ENCODE results near the gene GAREM1. TPM values are rescaled to one million over a fixed set of nuclear protein-coding genes. Genes with fewer than 3 reads are reported as not detected.

Gene GAREM1
- total and polyA plus RNA-seq, 2 of the 8 experiments (the other 6 are each of a cell fraction or from before 2014, with no cell fraction given), result 3.6 to 9.2 TPM

GRCh38 chr18:32275221-32275620 lies 195.5 kb downstream of the GAREM1 start:
- no peak overlapping the region for H3K56ac ChIP-seq (replicated peaks; ENCODE audit: insufficient read length, low read depth, low read length)
- TF ChIP-seq CTBP2 (IDR thresholded peaks at IDR 0.05; ENCODE audit: borderline replicate concordance, insufficient read depth, insufficient read length, low read length) (no peak), GTF2F1 (IDR thresholded peaks at IDR 0.05; ENCODE audit: borderline replicate concordance, low read depth, low read length) (no peak), NANOG (IDR thresholded peaks at IDR 0.05; ENCODE audit: insufficient read depth, low read depth, low read length, poor library complexity, severe bottlenecking) (no peak), CREB1 (IDR thresholded peaks at IDR 0.05) (no peak)
- no peak overlapping the region for H3K9ac ChIP-seq (replicated peaks in 1 of 4; ENCODE audit: extremely low read depth in 1 of 4, low read depth in 3 of 4, low read length in 3 of 4)
- no peaks in the 10 kb centered on the region for H3K27me3 ChIP-seq (replicated peaks in 1 of 4; ENCODE audit: control insufficient read depth in 3 of 4, extremely low read depth in 1 of 4, insufficient read depth in 3 of 4, low read length in 3 of 4)
- no peak overlapping the region for H2AK5ac ChIP-seq (ENCODE audit: low read depth, low read length)
- H3K18ac ChIP-seq (ENCODE audit: extremely low read depth, low read length), result no peak overlapping the region
- no peak overlapping the region for H3K14ac ChIP-seq (ENCODE audit: insufficient read length)
- H4K91ac ChIP-seq (replicated peaks; ENCODE audit: insufficient read length, low read length), result no peak overlapping the region
- H2AFZ ChIP-seq (ENCODE audit: low read length), result no peak overlapping the region
- H2BK5ac ChIP-seq (ENCODE audit: low read depth, low read length), result no peak overlapping the region
- H2BK15ac ChIP-seq (ENCODE audit: low read length), result peak overlapping the region; percentile 54; the same call in 1 of the 2 replicates
- no peak overlapping the region for H3K4me2 ChIP-seq (ENCODE audit: insufficient read depth in 1 of 2, low read depth in 2 of 2, low read length in 2 of 2)
- no peak overlapping the region for H2BK12ac ChIP-seq (ENCODE audit: low read depth, low read length)
- H4K5ac ChIP-seq (ENCODE audit: insufficient read length, low read depth, low read length), result no peak overlapping the region
- H3K23ac ChIP-seq (ENCODE audit: insufficient read length), result no peak overlapping the region
- H4K20me1 ChIP-seq (replicated peaks in 1 of 2; ENCODE audit: control insufficient read depth in 1 of 2, insufficient read depth in 2 of 2, low read length in 2 of 2), result no peaks in the 10 kb centered on the region
- no peak overlapping the region for H2BK120ac ChIP-seq (replicated peaks; ENCODE audit: low read depth, low read length)
- H3K36me3 ChIP-seq (ENCODE audit: control insufficient read depth in 2 of 4, insufficient read depth in 4 of 4, low read length in 3 of 4), result no peaks in the 10 kb centered on the region
- H3K27ac ChIP-seq (ENCODE audit: low read depth, low read length), result no peak overlapping the region
- 97% methylated on average over 8 of the region's 8 CpGs; no CpG with 5 or more reads in 1 of the 2 experiments for WGBS, 2 experiments (ENCODE audit: extremely low coverage in 1 of 2, insufficient coverage in 1 of 2, insufficient read length in 1 of 2, insufficient replicate concordance in 2 of 2, low coverage in 1 of 2, low lambda C conversion rate in 2 of 2, missing lambda C conversion rate in 1 of 2)
- FAIRE-seq (no peak), DNase-seq (ENCODE audit: low read depth in 1 of 2, low spot score in 2 of 2) (no peak)
- H2BK20ac ChIP-seq (ENCODE audit: low read length), result no peak overlapping the region
- H3K79me1 ChIP-seq (ENCODE audit: low read depth, low read length), result no peaks in the 10 kb centered on the region
- no peak overlapping the region for H4K8ac ChIP-seq (ENCODE audit: extremely low read depth, insufficient read depth, low read length)
- ChIA-PET POLR2A (ENCODE audit: partially characterized antibody) (no interaction called here), CTCF (ENCODE audit: partially characterized antibody) (interaction anchor here (1.2 to 5.4 kb wide), 5 partner anchors 7 to 36 kb away, joined by 3 to 56 read pairs (median 6); no protein-coding TSS in a partner anchor)
- no peaks in the 10 kb centered on the region for H3K23me2 ChIP-seq (ENCODE audit: low read depth, low read length)
- no peak overlapping the region for H3K4me3 ChIP-seq (ENCODE audit: extremely low read depth in 1 of 4, insufficient read depth in 2 of 4, low read depth in 3 of 4, low read length in 4 of 4)
- H3K4me1 ChIP-seq (replicated peaks in 1 of 4; ENCODE audit: control insufficient read depth in 3 of 4, insufficient read depth in 4 of 4, low read length in 3 of 4), result peaks cover 0 to 3% (median 2%) of the 10 kb centered on the region in 4 experiments; a peak in 3 of 7 replicates
- no peak overlapping the region for H3K4ac ChIP-seq (replicated peaks; ENCODE audit: insufficient read length, low read depth, low read length)
- no peaks in the 10 kb centered on the region for H3K79me2 ChIP-seq (ENCODE audit: control insufficient read depth in 1 of 2, insufficient read depth in 2 of 2, low read length in 2 of 2)
- peaks cover 0 to 3% of the 10 kb centered on the region in 2 experiments; a peak in 1 of 4 replicates for H3K9me3 ChIP-seq (ENCODE audit: insufficient read depth in 2 of 2, low read depth in 1 of 2, low read length in 1 of 2)

All from H1 (cell line).